Upper lobe of right lung (tissue), 1 donor: ENCODE data around the gene DUSP5. TPM values are rescaled to one million over a fixed set of nuclear protein-coding genes. Genes with fewer than 3 reads are reported as not detected.

Experiments used
- ATAC-seq: fragments of 200-7000 bp; cut with Tn5 transposase; one replicate; pipeline ENCODE4 v1.9.1; 2020; ENCODE audit warnings: mild to moderate bottlenecking, moderate library complexity
- DNase-seq: peaks from one replicate; pipeline ENCODE4 v3.0.0-alpha.2; 2020
- H3K27ac ChIP-seq: fragments of 200-600 bp; one replicate; pipeline ENCODE4 v1.8.0; 2022
- H3K27me3 ChIP-seq: fragments of 200-600 bp; one replicate; pipeline ENCODE4 v1.8.0; 2022; ENCODE audit warnings: mild to moderate bottlenecking
- H3K36me3 ChIP-seq: fragments of 200-600 bp; one replicate; pipeline ENCODE4 v1.8.0; 2022
- H3K4me1 ChIP-seq: fragments of 200-600 bp; one replicate; pipeline ENCODE4 v1.8.0; 2022
- H3K4me3 ChIP-seq: fragments of 200-600 bp; one replicate; pipeline ENCODE4 v1.8.0; 2022; ENCODE audit warnings: mild to moderate bottlenecking
- H3K9me3 ChIP-seq: fragments of 200-600 bp; one replicate; pipeline ENCODE4 v1.8.0; 2022
- intact Hi-C: fragments of 100-400 bp; cut with DNase I; formaldehyde crosslinking; loops from one replicate; pipeline ENCODE4 v1.11.0; 2022
- total RNA-seq: library from RNA; stranded (reverse); fragmentation: NEBNext Ultra II Directional; extraction: Animal tissue kit (Norgen Biotek cat#: 25700); gene quantifications from one replicate; pipeline ENCODE4 v1.2.1, GENCODE V29; 2021
- TF ChIP-seq, protein P1 (sequence below): fragments of 200-600 bp; IDR thresholded peaks from one replicate; pipeline ENCODE4 v1.8.0; 2022; ENCODE audit warnings: antibody characterized with exemption
- donor health status: DM: no; HTN: yes; CAD: no; lungs with severe emphysema.

DUSP5 gene
- total RNA-seq, 1 donor from 2014 or later, result 24.0 TPM

GRCh38 chr10:110483633-110484032 is 14.1 kb upstream of the DUSP5 start:
- intact Hi-C loops, result no loop called here

GRCh38 chr10:110485541-110485940 is 12.2 kb upstream of the DUSP5 start:
- ATAC-seq (no peak), DNase-seq (no peak)
- Histone ChIP-seq H3K9me3 (no peaks in the 10 kb centered on the region), H3K4me1 (no peaks in the 10 kb centered on the region), H3K27ac (no peak overlapping the region), H3K4me3 (no peak overlapping the region), H3K36me3 (no peaks in the 10 kb centered on the region), H3K27me3 (no peaks in the 10 kb centered on the region)
- TF ChIP-seq, protein P1, sequence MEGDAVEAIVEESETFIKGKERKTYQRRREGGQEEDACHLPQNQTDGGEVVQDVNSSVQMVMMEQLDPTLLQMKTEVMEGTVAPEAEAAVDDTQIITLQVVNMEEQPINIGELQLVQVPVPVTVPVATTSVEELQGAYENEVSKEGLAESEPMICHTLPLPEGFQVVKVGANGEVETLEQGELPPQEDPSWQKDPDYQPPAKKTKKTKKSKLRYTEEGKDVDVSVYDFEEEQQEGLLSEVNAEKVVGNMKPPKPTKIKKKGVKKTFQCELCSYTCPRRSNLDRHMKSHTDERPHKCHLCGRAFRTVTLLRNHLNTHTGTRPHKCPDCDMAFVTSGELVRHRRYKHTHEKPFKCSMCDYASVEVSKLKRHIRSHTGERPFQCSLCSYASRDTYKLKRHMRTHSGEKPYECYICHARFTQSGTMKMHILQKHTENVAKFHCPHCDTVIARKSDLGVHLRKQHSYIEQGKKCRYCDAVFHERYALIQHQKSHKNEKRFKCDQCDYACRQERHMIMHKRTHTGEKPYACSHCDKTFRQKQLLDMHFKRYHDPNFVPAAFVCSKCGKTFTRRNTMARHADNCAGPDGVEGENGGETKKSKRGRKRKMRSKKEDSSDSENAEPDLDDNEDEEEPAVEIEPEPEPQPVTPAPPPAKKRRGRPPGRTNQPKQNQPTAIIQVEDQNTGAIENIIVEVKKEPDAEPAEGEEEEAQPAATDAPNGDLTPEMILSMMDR, result no peak
- intact Hi-C loops, result no loop called here

More at GRCh38 chr10:110483633-110484032, 14.1 kb upstream of the DUSP5 start:
- no peak overlapping the region for H3K4me3 ChIP-seq
- no peaks in the 10 kb centered on the region for H3K4me1 ChIP-seq
- ATAC-seq (no peak), DNase-seq (no peak)
- no peak overlapping the region for H3K27ac ChIP-seq
- H3K27me3 ChIP-seq, result no peaks in the 10 kb centered on the region
- no peaks in the 10 kb centered on the region for H3K9me3 ChIP-seq
- H3K36me3 ChIP-seq, result no peaks in the 10 kb centered on the region
- TF ChIP-seq, protein P1, result no peak

DNA sequence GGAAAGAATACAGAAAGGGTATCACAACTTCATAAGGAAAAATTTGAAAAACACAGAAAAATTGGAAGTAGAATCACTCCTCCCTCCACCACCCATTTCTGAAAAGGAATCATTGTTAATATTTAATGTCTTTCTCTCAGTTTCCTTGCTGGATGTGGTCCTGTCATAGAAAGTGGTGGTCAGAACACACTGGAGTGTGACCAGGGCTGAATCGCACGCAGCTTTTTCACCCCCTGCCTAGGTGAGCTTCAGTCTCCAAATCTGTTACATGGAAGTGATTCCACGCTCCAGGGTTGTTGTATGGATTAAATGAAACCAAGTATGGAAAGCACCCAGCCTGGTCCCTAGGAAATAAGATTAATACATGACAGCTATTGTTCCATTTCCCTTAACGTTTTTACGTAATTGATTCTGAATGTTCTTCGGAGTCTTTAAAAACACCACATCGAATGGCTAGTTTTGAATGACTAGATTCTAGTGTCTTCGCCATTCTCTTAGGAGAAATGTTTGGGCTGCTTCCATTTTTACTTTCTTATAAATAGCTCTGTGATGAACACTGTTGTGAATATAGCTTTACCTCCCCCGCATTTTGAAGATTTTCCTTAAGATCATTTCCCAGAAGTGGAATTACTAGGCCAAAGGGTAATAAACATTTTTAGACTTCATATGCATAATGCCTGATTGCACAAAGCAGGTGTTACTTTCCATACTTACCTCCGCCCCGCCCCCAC is 10.9 kb upstream of the DUSP5 start:
- TF ChIP-seq, protein P1, result no peak
- H3K4me1 ChIP-seq, result no peaks in the 10 kb centered on the region
- ATAC-seq (no peak), DNase-seq (no peak)
- no peak overlapping the region for H3K4me3 ChIP-seq
- intact Hi-C loops, result no loop called here
- no peaks in the 10 kb centered on the region for H3K27me3 ChIP-seq
- H3K36me3 ChIP-seq, result no peaks in the 10 kb centered on the region
- H3K9me3 ChIP-seq, result no peaks in the 10 kb centered on the region
- H3K27ac ChIP-seq, result no peak overlapping the region

GRCh38 chr10:110487411-110488331 is 10.0 kb upstream of the DUSP5 start:
- ATAC-seq (no peak), DNase-seq (no peak)
- intact Hi-C loops, result no loop called here
- H3K4me3 ChIP-seq, result no peak overlapping the region
- H3K27me3 ChIP-seq, result no peaks in the 10 kb centered on the region
- TF ChIP-seq, protein P1, result no peak
- no peak overlapping the region for H3K27ac ChIP-seq
- no peaks in the 10 kb centered on the region for H3K9me3 ChIP-seq
- H3K36me3 ChIP-seq, result no peaks in the 10 kb centered on the region
- H3K4me1 ChIP-seq, result no peaks in the 10 kb centered on the region

DNA sequence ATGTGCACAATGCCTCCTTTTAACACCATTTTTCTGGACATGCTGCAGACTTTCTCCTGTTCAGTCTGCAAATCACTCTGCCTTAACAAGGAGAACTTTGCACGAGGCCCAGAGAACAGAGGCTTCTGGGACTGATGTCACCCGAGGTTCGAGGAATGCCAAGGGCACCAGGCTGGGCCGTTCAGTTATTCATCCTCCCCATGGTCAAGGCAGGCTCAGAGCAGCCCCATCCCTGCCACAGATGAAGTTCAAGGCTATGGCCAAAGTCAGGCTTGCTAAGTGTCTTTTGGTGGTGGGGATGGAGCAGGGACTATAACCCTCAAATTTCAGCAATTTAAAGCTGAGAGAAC is 9.4 kb upstream of the DUSP5 start:
- Histone ChIP-seq H3K9me3 (no peaks in the 10 kb centered on the region), H3K4me1 (no peaks in the 10 kb centered on the region), H3K36me3 (no peaks in the 10 kb centered on the region), H3K27ac (no peak overlapping the region), H3K27me3 (no peaks in the 10 kb centered on the region), H3K4me3 (no peak overlapping the region)
- no peak for ATAC-seq
- intact Hi-C loops, result no loop called here
- DNase-seq, result no peak
- TF ChIP-seq, protein P1, result no peak
